Measurements from ENCODE around the gene MEIS2.

DNA sequence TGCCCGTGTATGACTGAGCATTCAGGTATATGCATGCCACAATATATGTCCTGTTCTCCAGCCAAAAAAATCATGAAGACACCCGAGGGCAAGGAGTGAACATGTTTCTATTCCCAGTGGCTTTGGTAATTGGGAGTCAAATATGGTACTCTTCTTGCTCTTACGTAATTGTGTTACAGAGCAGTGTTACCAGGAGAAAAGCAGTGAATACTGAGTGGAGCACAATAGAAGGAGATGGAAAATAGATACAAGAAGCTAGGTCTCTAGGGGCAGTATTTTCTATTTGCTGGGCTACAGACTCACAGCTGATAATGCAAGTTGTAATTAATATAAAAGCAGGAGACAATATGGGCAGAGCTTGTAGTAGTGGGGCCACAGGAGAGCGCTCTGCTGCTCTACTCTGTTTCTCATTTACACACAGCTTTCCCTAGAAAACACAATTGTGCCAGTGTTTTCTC lies 13.2 kb downstream of the MEIS2 start:
- TF ChIP-seq EZH2 (IDR thresholded peaks at IDR 0.05; ENCODE audit: borderline replicate concordance, low read length) = no peak
- TF ChIP-seq, protein P1, sequence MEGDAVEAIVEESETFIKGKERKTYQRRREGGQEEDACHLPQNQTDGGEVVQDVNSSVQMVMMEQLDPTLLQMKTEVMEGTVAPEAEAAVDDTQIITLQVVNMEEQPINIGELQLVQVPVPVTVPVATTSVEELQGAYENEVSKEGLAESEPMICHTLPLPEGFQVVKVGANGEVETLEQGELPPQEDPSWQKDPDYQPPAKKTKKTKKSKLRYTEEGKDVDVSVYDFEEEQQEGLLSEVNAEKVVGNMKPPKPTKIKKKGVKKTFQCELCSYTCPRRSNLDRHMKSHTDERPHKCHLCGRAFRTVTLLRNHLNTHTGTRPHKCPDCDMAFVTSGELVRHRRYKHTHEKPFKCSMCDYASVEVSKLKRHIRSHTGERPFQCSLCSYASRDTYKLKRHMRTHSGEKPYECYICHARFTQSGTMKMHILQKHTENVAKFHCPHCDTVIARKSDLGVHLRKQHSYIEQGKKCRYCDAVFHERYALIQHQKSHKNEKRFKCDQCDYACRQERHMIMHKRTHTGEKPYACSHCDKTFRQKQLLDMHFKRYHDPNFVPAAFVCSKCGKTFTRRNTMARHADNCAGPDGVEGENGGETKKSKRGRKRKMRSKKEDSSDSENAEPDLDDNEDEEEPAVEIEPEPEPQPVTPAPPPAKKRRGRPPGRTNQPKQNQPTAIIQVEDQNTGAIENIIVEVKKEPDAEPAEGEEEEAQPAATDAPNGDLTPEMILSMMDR (conservative IDR thresholded peaks at IDR 0.05 in 1 of 2, IDR thresholded peaks at IDR 0.05 in 1 of 2; ENCODE audit: extremely low read depth in 1 of 2, insufficient read depth in 1 of 2, low read depth in 1 of 2, low read length in 2 of 2) = no peak
